Vagina (tissue), 2 donors: ENCODE measurements around the gene VRTN. TPM values are rescaled to one million over a fixed set of nuclear protein-coding genes. Genes with fewer than 3 reads are reported as not detected.

Source experiments
- DNase-seq, 2 donors: peaks; one replicate each; pipeline ENCODE4 v3.0.0-alpha.2; 2017; ENCODE audit errors: extremely low spot score in 2 of 2
- H3K27ac ChIP-seq: fragments of 200-600 bp; sonication (generic); one replicate; pipeline ENCODE4 v1.5.1; 2019
- H3K27me3 ChIP-seq: fragments of 200-600 bp; sonication (generic); one replicate; pipeline ENCODE4 v1.5.1; 2019
- H3K36me3 ChIP-seq, 2 donors: fragments of 200-600 bp; sonication (generic); one replicate each; pipeline ENCODE4 v1.5.1; 2017 to 2019
- H3K4me1 ChIP-seq: fragments of 200-600 bp; sonication (generic); one replicate; pipeline ENCODE4 v1.5.1; 2019
- H3K4me3 ChIP-seq, 2 donors: fragments of 200-600 bp; sonication (generic); 1 replicate in 1 of 2; 2 replicates in 1 of 2; pipeline ENCODE4 v1.5.1; 2016 to 2019
- H3K9me3 ChIP-seq: fragments of 200-600 bp; sonication (generic); one replicate; pipeline ENCODE4 v1.5.1; 2019
- CTCF ChIP-seq, 3 experiments: fragments of 450-650 bp in 2 of 3; fragments of 200-600 bp in 1 of 3; sonication (generic) in 1 of 3; IDR thresholded peaks; one replicate each; pipeline ENCODE4 v1.5.1; 2017 to 2019; ENCODE audit warnings: antibody characterized with exemption in 3 of 3, mild to moderate bottlenecking in 2 of 3, moderate library complexity in 2 of 3
- POLR2A ChIP-seq, 2 donors: fragments of 450-650 bp; IDR thresholded peaks; one replicate each; pipeline ENCODE4 v1.6.1; 2017; ENCODE audit warnings: antibody characterized with exemption in 2 of 2, mild to moderate bottlenecking in 2 of 2, moderate library complexity in 2 of 2
- POLR2AphosphoS5 ChIP-seq, 2 donors: sonication (generic); formaldehyde crosslinking; IDR thresholded peaks; one replicate each; pipeline ENCODE4 v1.9.0; 2017; ENCODE audit warnings: antibody characterized with exemption in 2 of 2, mild to moderate bottlenecking in 2 of 2, low read depth in 1 of 2; ENCODE audit not compliant: insufficient read depth in 1 of 2
- intact Hi-C: fragments of 100-400 bp; cut with DNase I; formaldehyde crosslinking; loops from one replicate; pipeline ENCODE4 v1.15.1; 2023
- total RNA-seq: library from RNA; depleted of rRNA; stranded (reverse); fragments of >200 nt; gene quantifications from one replicate; pipeline ENCODE4 v1.2.3, GENCODE V29; 2016

The VRTN gene
- total RNA-seq, 1 donor from 2014 or later: not detected

GRCh38 chr14:74358176-74358829 lies 10.0 kb downstream of the VRTN start:
- Histone ChIP-seq H3K27me3 (no peaks in the 10 kb centered on the region), H3K4me3 (no peak overlapping the region), H3K9me3 (no peaks in the 10 kb centered on the region), H3K4me1 (no peaks in the 10 kb centered on the region), H3K27ac (no peak overlapping the region), H3K36me3 (no peaks in the 10 kb centered on the region)
- TF ChIP-seq CTCF (IDR thresholded peaks at IDR 0.05): no peak
- no peak for TF ChIP-seq POLR2A (IDR thresholded peaks at IDR 0.05)
- TF ChIP-seq POLR2AphosphoS5 (IDR thresholded peaks at IDR 0.05; ENCODE audit: insufficient read depth in 1 of 2, low read depth in 1 of 2): no peak
- intact Hi-C loops: no loop called here
- DNase-seq: no peak

- intact Hi-C loops: no loop called here
These were observed 11.9 kb downstream of the VRTN start for GRCh38 chr14:74360163-74360562.

GRCh38 chr14:74362361-74362915 lies 14.2 kb downstream of the VRTN start:
- H3K27ac ChIP-seq: no peak overlapping the region
- H3K9me3 ChIP-seq: no peaks in the 10 kb centered on the region
- intact Hi-C loops: no loop called here
- DNase-seq: no peak
- no peaks in the 10 kb centered on the region for H3K27me3 ChIP-seq
- H3K4me3 ChIP-seq: no peak overlapping the region
- H3K4me1 ChIP-seq: no peaks in the 10 kb centered on the region
- TF ChIP-seq POLR2AphosphoS5 (IDR thresholded peaks at IDR 0.05; ENCODE audit: insufficient read depth in 1 of 2, low read depth in 1 of 2) (no peak), CTCF (IDR thresholded peaks at IDR 0.05) (peak; percentile 71 to 93 (median 89)), POLR2A (IDR thresholded peaks at IDR 0.05) (no peak)
- no peaks in the 10 kb centered on the region for H3K36me3 ChIP-seq

More at GRCh38 chr14:74360163-74360562, 11.9 kb downstream of the VRTN start:
- H3K27ac ChIP-seq: no peak overlapping the region
- H3K4me1 ChIP-seq: no peaks in the 10 kb centered on the region
- no peak for DNase-seq
- TF ChIP-seq CTCF (IDR thresholded peaks at IDR 0.05) (no peak), POLR2A (IDR thresholded peaks at IDR 0.05) (no peak), POLR2AphosphoS5 (IDR thresholded peaks at IDR 0.05; ENCODE audit: insufficient read depth in 1 of 2, low read depth in 1 of 2) (no peak)
- H3K36me3 ChIP-seq: no peaks in the 10 kb centered on the region
- no peaks in the 10 kb centered on the region for H3K27me3 ChIP-seq
- no peak overlapping the region for H3K4me3 ChIP-seq
- no peaks in the 10 kb centered on the region for H3K9me3 ChIP-seq

GRCh38 chr14:74364271-74364880 lies 16.1 kb downstream of the VRTN start:
- Histone ChIP-seq H3K27ac (no peak overlapping the region), H3K9me3 (no peaks in the 10 kb centered on the region), H3K4me1 (no peaks in the 10 kb centered on the region), H3K4me3 (no peak overlapping the region), H3K27me3 (no peaks in the 10 kb centered on the region), H3K36me3 (no peaks in the 10 kb centered on the region)
- intact Hi-C loops: no loop called here
- TF ChIP-seq POLR2AphosphoS5 (IDR thresholded peaks at IDR 0.05; ENCODE audit: insufficient read depth in 1 of 2, low read depth in 1 of 2) (no peak), CTCF (IDR thresholded peaks at IDR 0.05) (no peak), POLR2A (IDR thresholded peaks at IDR 0.05) (no peak)
- DNase-seq: no peak

- intact Hi-C loops: loop anchor here (5.0 kb wide), 1 partner anchor 109 kb away; no protein-coding TSS in a partner anchor
- no peak for TF ChIP-seq POLR2AphosphoS5 (IDR thresholded peaks at IDR 0.05; ENCODE audit: insufficient read depth in 1 of 2, low read depth in 1 of 2)
- no peak for TF ChIP-seq POLR2A (IDR thresholded peaks at IDR 0.05)
- TF ChIP-seq CTCF (IDR thresholded peaks at IDR 0.05): no peak
These were observed 19.8 kb downstream of the VRTN start for GRCh38 chr14:74368026-74368425.

More at GRCh38 chr14:74368026-74368425, 19.8 kb downstream of the VRTN start:
- H3K9me3 ChIP-seq: no peaks in the 10 kb centered on the region
- DNase-seq: no peak
- no peak overlapping the region for H3K27ac ChIP-seq
- no peak overlapping the region for H3K4me3 ChIP-seq
- no peaks in the 10 kb centered on the region for H3K4me1 ChIP-seq
- no peaks in the 10 kb centered on the region for H3K36me3 ChIP-seq
- no peaks in the 10 kb centered on the region for H3K27me3 ChIP-seq
